HG03139 (cell line): ENCODE data around the gene DYNC2H1.

Experiments used
- ATAC-seq: cut with Tn5 transposase; IDR thresholded peaks from one replicate; pipeline ENCODE4 v1.9.1; 2021; ENCODE audit not compliant: unreplicated experiment

DYNC2H1 gene

GRCh38 chr11:103441021-103441420, 331.8 kb downstream of the DYNC2H1 start:
- no peak for ATAC-seq

GRCh38 chr11:103448966-103449365, 339.7 kb downstream of the DYNC2H1 start:
- ATAC-seq: no peak

GRCh38 chr11:103450241-103450640, 341.0 kb downstream of the DYNC2H1 start:
- no peak for ATAC-seq

- no peak for ATAC-seq
These were observed 343.9 kb downstream of the DYNC2H1 start for GRCh38 chr11:103453126-103453525.

- no peak for ATAC-seq
These were observed 344.9 kb downstream of the DYNC2H1 start for GRCh38 chr11:103453915-103454709.

- ATAC-seq: no peak
These were observed 355.2 kb downstream of the DYNC2H1 start for GRCh38 chr11:103464420-103464819.

- no peak for ATAC-seq
These were observed 356.4 kb downstream of the DYNC2H1 start for GRCh38 chr11:103465555-103466140.

- no peak for ATAC-seq
These were observed 362.3 kb downstream of the DYNC2H1 start for GRCh38 chr11:103471546-103471945.

GRCh38 chr11:103476874-103477273, 367.6 kb downstream of the DYNC2H1 start:
- no peak for ATAC-seq

- ATAC-seq: no peak
These were observed 371.2 kb downstream of the DYNC2H1 start for GRCh38 chr11:103480421-103480820.

- no peak for ATAC-seq
These were observed 374.8 kb downstream of the DYNC2H1 start for GRCh38 chr11:103483996-103484395.

GRCh38 chr11:103484545-103484944, 375.3 kb downstream of the DYNC2H1 start:
- ATAC-seq: no peak

- no peak for ATAC-seq
These were observed 377.4 kb downstream of the DYNC2H1 start for GRCh38 chr11:103486604-103487003.

- no peak for ATAC-seq
These were observed 377.9 kb downstream of the DYNC2H1 start for GRCh38 chr11:103487113-103487512.

GRCh38 chr11:103488031-103488461, 378.8 kb downstream of the DYNC2H1 start:
- ATAC-seq: no peak

GRCh38 chr11:103488579-103488978, 379.4 kb downstream of the DYNC2H1 start:
- ATAC-seq: no peak

- no peak for ATAC-seq
These were observed 382.6 kb downstream of the DYNC2H1 start for GRCh38 chr11:103491777-103492176.

GRCh38 chr11:103494491-103494890, 385.3 kb downstream of the DYNC2H1 start:
- no peak for ATAC-seq

- ATAC-seq: no peak
These were observed 388.0 kb downstream of the DYNC2H1 start for GRCh38 chr11:103497268-103497667.

GRCh38 chr11:103499710-103500340, 390.6 kb downstream of the DYNC2H1 start:
- ATAC-seq: no peak

- no peak for ATAC-seq
These were observed 406.1 kb downstream of the DYNC2H1 start for GRCh38 chr11:103515283-103515682.

GRCh38 chr11:103520792-103521191, 411.6 kb downstream of the DYNC2H1 start:
- no peak for ATAC-seq
